ENCODE results near the gene KRTAP10-3. TPM values are rescaled to one million over a fixed set of nuclear protein-coding genes. Genes with fewer than 3 reads are reported as not detected.
"Not testable (repeated sequence)": the region's sequence is repeated elsewhere in the genome, so short reads cannot be mapped to it uniquely, and the experiment has no call there.

Gene KRTAP10-3
- total RNA-seq, 1 experiment from 2014 or later = not detected

DNA sequence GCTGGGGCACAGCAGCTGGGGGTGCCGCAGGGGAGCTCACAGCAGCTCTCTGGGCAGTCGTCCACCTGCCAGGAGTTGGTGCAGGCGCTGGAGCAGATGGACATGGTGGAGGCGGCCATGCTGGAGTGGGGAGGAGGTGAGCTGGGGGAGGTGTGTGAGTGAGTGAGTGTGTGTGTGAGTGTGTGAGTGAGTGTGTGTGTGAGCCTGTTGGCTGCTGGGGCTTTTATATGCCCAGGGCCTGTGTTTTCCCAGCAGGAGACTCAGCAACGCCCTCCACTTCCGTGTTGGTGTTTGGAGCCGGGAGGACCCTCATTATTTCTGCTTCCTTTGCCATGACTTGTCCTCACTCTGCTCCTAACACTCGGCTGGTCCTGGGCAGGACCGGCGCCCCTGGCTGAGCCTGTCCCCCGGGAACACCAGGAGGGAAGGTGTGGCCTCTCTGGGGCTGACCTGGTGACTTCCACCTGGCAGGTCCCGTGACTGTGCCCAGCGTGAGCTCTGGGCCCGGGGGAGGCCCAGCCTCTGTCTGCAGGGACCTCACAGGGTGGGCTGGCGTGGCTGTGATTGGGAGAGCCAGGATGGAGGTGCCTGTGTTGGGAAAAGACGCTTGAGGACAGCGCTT is 7.1 kb downstream of the KRTAP10-3 start, which contains the start of gene KRTAP10-2:
Gene KRTAP10-2 (minus strand): TSS at position 166 of the 622 bp plus-strand sequence. CDS start 47 bp downstream, at position 119.
- no peak within 1 kb of the TSS for H2AFZ ChIP-seq (ENCODE audit: low read depth, low read length, poor library complexity, severe bottlenecking)
- ChIA-PET RAD21 (ENCODE audit: low non-redundant PET in 1 of 2, low total read pairs in 2 of 2, uncharacterized antibody in 2 of 2, unreplicated experiment in 2 of 2) (no interaction called here), POLR2A (no interaction called here), CTCF (no interaction called here)
- TF ChIP-seq EGR1 (IDR thresholded peaks at IDR 0.05; ENCODE audit: low read depth) = no peak
- TF ChIP-seq POLR2A (IDR thresholded peaks at IDR 0.05; ENCODE audit: borderline replicate concordance, extremely low read depth, insufficient read depth, insufficient read length) = no peak
- TF ChIP-seq POLR2AphosphoS5 (IDR thresholded peaks at IDR 0.05; ENCODE audit: low read depth, low read length) = no peak
- no peak for TF ChIP-seq EZH2 (IDR thresholded peaks at IDR 0.05)
- no peak for TF ChIP-seq SIN3A (IDR thresholded peaks at IDR 0.05; ENCODE audit: low read depth)
- TF ChIP-seq CBX3 (IDR thresholded peaks at IDR 0.05; ENCODE audit: low read depth) = no peak
- no peak within 1 kb of the TSS for H3K4me3 ChIP-seq (replicated peaks in 1 of 2; ENCODE audit: low read depth in 1 of 2, low read length in 2 of 2)
- H4K20me1 ChIP-seq (ENCODE audit: insufficient read depth) = no peaks in the 10 kb centered on the region
- ATAC-seq (peak; percentile 38; the same call in 1 of the 2 replicates), DNase-seq (ENCODE audit: low read depth, low spot score) (no peak)
- no peak within 1 kb of the TSS for H3K4me2 ChIP-seq (ENCODE audit: low read length)
- BruUV-seq (replicated peaks) = no TSS peak
- no peaks in the 10 kb centered on the region for H3K27me3 ChIP-seq (ENCODE audit: insufficient read depth, low read length)
- no peak within 1 kb of the TSS for H3K9ac ChIP-seq (ENCODE audit: low read length)
- no peaks in the 10 kb centered on the region for H3K9me2 ChIP-seq (ENCODE audit: insufficient read depth)
- no peak within 1 kb of the TSS for H3K27ac ChIP-seq (ENCODE audit: low read depth, low read length)
- intact Hi-C loops (cut with micrococcal nuclease) = no loop called here
- no peaks in the 10 kb centered on the region for H3K79me2 ChIP-seq (ENCODE audit: insufficient read depth, low read length)
- no peaks in the 10 kb centered on the region for H3K36me3 ChIP-seq (ENCODE audit: control insufficient read depth in 1 of 2, insufficient read depth in 2 of 2, low read length in 2 of 2)
- H3K4me1 ChIP-seq (ENCODE audit: control insufficient read depth in 1 of 2, insufficient read depth in 2 of 2, low read length in 2 of 2) = no peaks in the 10 kb centered on the region
- peaks cover 0 to 5% of the 10 kb centered on the region in 2 experiments; a peak in 2 of 4 replicates for H3K9me3 ChIP-seq (ENCODE audit: control insufficient read depth in 1 of 2, insufficient read depth in 1 of 2, low read depth in 1 of 2, low read length in 2 of 2)

DNA sequence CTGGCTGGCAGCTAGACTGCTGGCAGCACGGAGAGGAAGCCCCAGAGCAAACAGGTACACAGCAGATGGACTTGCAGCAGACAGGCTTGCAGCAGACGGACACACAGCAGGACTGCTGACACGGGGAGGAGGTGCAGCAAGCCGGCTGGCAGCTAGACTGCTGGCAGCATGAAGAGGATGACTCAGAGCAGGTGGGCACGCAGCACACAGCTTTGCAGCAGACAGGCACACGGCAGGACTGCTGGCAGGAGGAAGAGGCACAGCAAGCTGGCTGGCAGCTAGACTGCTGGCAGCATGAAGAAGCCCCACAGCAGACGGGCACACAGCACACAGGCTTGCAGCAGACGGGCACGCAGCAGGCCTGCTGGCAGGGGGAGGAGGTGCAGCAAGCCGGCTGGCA is 7.8 kb downstream of the KRTAP10-3 start:
- no peaks in the 10 kb centered on the region for H3K9me2 ChIP-seq (ENCODE audit: insufficient read depth)
- no peaks in the 10 kb centered on the region for H3K79me2 ChIP-seq (ENCODE audit: insufficient read depth, low read length)
- H3K9ac ChIP-seq (ENCODE audit: low read length) = no peak overlapping the region
- RAD21 ChIA-PET (ENCODE audit: low non-redundant PET in 1 of 2, low total read pairs in 2 of 2, uncharacterized antibody in 2 of 2, unreplicated experiment in 2 of 2) = no interaction called here
- no peaks in the 10 kb centered on the region for H4K20me1 ChIP-seq (ENCODE audit: insufficient read depth)
- H3K27me3 ChIP-seq (ENCODE audit: insufficient read depth, low read length) = no peaks in the 10 kb centered on the region
- no peak overlapping the region for H2AFZ ChIP-seq (ENCODE audit: low read depth, low read length, poor library complexity, severe bottlenecking)
- TF ChIP-seq EZH2 (IDR thresholded peaks at IDR 0.05) (no peak), ZFX (IDR thresholded peaks at IDR 0.05) (no peak), ZNF274 (IDR thresholded peaks at IDR 0.05; ENCODE audit: low read depth, low read length) (no peak), CBX3 (IDR thresholded peaks at IDR 0.05; ENCODE audit: low read depth) (no peak), FOSL1 (IDR thresholded peaks at IDR 0.05; ENCODE audit: low read depth) (no peak), ATF3 (IDR thresholded peaks at IDR 0.05) (no peak), SRF (IDR thresholded peaks at IDR 0.05; ENCODE audit: low read depth) (no peak)
- peaks cover 0 to 7% of the 10 kb centered on the region in 2 experiments; a peak in 2 of 4 replicates for H3K9me3 ChIP-seq (ENCODE audit: control insufficient read depth in 1 of 2, insufficient read depth in 1 of 2, low read depth in 1 of 2, low read length in 2 of 2)
- DNase-seq (ENCODE audit: low read depth, low spot score) (no peak), ATAC-seq (no peak)
- no TSS peak for BruUV-seq (replicated peaks)
- H3K4me1 ChIP-seq (ENCODE audit: control insufficient read depth in 1 of 2, insufficient read depth in 2 of 2, low read length in 2 of 2) = no peaks in the 10 kb centered on the region
- POLR2A ChIA-PET = no interaction called here
- H3K4me3 ChIP-seq (replicated peaks in 1 of 2; ENCODE audit: low read depth in 1 of 2, low read length in 2 of 2) = no peak overlapping the region
- no peak overlapping the region for H3K4me2 ChIP-seq (ENCODE audit: low read length)
- CTCF ChIA-PET = no interaction called here
- no peak overlapping the region for H3K27ac ChIP-seq (ENCODE audit: low read depth, low read length)
- intact Hi-C loops (cut with micrococcal nuclease) = no loop called here
- no peaks in the 10 kb centered on the region for H3K36me3 ChIP-seq (ENCODE audit: control insufficient read depth in 1 of 2, insufficient read depth in 2 of 2, low read length in 2 of 2)

DNA sequence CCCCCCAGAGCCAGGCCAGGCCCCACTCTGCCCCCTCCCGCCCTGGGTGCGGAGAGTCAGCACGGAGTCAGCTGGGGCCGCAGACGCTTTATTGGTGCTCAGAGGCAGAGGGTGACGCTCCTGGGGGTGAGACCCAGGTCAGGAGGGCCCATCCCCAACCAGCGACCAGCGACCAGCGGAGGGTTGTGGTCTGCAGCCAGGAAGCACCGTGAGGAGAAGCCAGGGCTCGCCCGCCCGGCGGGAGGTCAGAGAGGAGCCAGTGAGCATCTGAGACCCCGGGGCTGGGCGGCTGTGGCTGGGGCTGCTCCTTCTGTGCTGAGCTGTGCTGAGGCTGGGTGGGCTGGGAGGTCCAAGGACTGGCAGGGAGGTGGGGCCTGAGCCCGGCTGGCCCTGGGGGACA is 8.3 kb downstream of the KRTAP10-3 start:
- intact Hi-C loops (cut with micrococcal nuclease); POLR2A ChIA-PET; H3K9ac ChIP-seq (ENCODE audit: low read length); H3K4me1 ChIP-seq (ENCODE audit: control insufficient read depth in 1 of 2, insufficient read depth in 2 of 2, low read length in 2 of 2); H3K9me3 ChIP-seq (ENCODE audit: control insufficient read depth in 1 of 2, insufficient read depth in 1 of 2, low read depth in 1 of 2, low read length in 2 of 2); H3K4me2 ChIP-seq (ENCODE audit: low read length); H3K27ac ChIP-seq (ENCODE audit: low read depth, low read length); H3K27me3 ChIP-seq (ENCODE audit: insufficient read depth, low read length); H3K9me2 ChIP-seq (ENCODE audit: insufficient read depth); H3K4me3 ChIP-seq (replicated peaks in 1 of 2; ENCODE audit: low read depth in 1 of 2, low read length in 2 of 2); DNase-seq (ENCODE audit: low read depth, low spot score); H4K20me1 ChIP-seq (ENCODE audit: insufficient read depth); H3K36me3 ChIP-seq (ENCODE audit: control insufficient read depth in 1 of 2, insufficient read depth in 2 of 2, low read length in 2 of 2); BruUV-seq (replicated peaks); H3K79me2 ChIP-seq (ENCODE audit: insufficient read depth, low read length); H2AFZ ChIP-seq (ENCODE audit: low read depth, low read length, poor library complexity, severe bottlenecking); RAD21 ChIA-PET (ENCODE audit: low non-redundant PET in 1 of 2, low total read pairs in 2 of 2, uncharacterized antibody in 2 of 2, unreplicated experiment in 2 of 2); CTCF ChIA-PET: not testable (repeated sequence)
- ATAC-seq = peak; percentile 16; the same call in 1 of the 2 replicates
